NOMO-1 treated with dmso at 0.1 percent for 144 hours (cell line): ENCODE results near the gene TTR.

Experiments used
- DNase-seq: peaks from one replicate; lab custom pipeline; 2025; ENCODE audit not compliant: unreplicated experiment; lab: John Stamatoyannopoulos, UW

The TTR gene

DNA sequence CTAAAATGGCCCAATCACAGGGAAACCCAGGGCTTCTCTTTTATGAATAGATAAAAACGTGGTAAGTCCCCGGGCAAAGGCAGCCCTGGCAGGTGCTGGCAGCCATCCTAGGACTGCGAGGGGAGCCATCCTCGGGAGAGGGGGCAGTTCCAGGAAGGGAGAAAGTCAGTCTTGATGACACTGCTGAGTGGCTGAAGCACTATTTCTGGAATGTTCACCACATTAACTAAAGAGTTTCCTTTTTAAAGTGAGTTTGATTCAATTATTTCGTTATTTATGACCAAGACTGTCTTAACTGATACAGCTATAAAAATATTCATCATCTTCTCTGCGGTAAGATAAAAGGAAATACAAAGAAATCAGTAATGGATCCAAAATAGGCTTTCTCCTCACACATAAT is 20.4 kb downstream of the TTR start:
- DNase-seq = no peak

DNA sequence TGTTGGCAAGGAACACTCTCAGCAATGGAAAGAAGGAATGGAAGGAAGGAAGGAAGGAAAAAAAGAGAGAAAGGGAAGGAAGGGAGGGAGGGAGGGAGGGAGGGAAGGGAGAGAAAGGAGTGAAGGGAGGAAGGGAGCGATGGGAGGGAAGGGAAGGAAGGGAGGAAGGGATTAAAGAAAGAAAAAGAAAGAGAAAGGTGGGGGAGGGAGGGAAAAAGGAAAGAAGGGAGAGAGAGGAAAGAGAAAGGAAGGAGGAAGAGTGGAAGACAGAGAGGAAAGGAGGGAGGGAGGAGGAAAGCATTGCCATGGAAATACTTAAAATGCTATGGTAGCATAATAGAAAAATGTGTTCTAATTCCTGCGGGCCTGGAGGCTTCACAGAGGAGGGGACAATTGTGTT is 22.4 kb downstream of the TTR start:
- no peak for DNase-seq

GRCh38 chr18:31616586-31616985 is 24.9 kb downstream of the TTR start:
- no peak for DNase-seq

DNA sequence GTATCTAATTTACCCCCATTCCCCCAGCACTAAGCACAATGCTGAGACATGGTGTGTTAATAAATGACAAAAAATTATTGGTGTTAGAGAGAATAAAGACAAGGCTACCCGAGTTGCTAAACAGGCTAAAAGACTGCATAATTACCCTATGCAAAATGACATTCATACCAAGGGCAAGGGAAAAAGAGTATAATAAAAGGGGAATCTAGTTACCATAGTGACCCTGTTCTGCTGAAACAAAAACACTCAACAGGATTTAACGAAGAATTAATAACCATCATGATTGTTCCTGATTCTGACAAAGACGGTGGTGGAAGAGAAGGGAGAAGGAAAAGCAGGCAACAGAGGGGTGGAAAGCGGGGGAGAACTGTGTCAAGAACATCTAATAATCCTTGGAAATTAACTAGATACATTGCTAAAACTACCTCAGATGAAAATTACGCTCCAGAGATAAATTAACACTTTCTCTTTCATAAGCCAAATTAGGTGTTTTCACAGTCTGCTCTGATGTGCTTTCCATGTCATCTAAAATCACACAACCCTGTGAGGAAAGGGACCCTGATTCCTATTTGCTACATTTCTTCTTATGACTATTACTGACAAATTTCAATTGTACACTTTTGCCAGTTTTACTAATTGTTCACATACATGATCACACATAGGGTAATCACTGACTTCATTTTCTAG is 25.5 kb downstream of the TTR start:
- DNase-seq = no peak

DNA sequence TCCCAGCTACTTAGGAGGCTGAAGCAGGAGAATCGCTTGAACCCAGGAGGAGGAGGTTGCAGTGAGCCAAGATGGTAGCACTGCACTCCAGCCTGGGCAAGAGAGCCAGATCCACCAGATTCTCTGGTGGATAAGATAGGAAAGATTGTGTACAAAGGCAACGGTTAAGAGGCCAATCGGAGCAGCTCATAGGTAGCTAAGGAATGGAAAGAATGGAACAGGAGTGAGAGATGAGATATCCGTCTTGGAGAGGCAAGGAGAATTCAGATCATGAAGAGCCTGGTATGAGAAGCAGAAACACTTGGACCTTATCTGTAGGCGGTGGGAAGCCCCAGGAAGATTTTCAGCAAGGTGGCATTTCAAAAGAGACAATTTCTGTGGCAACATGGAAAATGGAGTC is 27.1 kb downstream of the TTR start:
- DNase-seq = no peak

GRCh38 chr18:31619291-31619690 is 27.6 kb downstream of the TTR start:
- no peak for DNase-seq

DNA sequence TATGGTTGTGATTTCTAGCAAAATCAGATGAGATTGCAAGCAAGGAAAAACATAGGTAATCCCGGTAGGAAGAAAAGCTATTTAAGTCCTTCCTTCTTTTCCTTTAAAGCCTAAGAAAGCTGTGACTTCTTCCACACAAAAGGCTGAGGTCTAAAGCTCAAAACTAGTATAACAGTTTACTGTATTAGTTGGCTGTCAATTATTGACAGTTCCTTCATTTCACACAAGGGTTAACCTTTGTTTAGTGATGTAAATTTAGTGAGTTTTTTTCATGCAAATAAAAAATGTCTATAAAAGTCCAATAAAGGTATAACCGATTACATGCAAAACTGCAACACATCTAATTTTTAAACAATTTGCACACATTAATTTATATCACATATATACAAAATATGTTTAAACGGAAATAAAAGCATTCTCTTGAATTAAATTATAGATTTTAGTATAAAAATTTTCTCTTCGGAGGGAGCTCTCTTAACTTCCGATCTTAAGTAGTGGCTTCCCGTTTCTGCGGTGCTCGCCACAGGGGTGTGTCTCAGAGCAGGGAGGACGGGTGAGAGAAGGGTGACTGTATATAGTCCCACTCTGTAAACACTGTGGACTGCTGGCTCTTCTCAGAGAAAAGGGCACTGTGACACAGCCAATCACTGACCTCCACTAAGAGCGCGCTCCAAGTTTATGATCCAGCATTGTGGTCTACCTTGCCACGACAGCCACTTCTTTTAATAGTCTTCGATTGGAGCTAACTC is 33.4 kb downstream of the TTR start:
- no peak for DNase-seq

GRCh38 chr18:31626409-31626808 is 34.7 kb downstream of the TTR start:
- no peak for DNase-seq

GRCh38 chr18:31630549-31630948 is 38.9 kb downstream of the TTR start:
- no peak for DNase-seq

- DNase-seq = no peak
Observed at GRCh38 chr18:31631526-31631925, 39.8 kb downstream of the TTR start.

- DNase-seq = no peak
Observed at GRCh38 chr18:31632356-31632755, 40.7 kb downstream of the TTR start.

DNA sequence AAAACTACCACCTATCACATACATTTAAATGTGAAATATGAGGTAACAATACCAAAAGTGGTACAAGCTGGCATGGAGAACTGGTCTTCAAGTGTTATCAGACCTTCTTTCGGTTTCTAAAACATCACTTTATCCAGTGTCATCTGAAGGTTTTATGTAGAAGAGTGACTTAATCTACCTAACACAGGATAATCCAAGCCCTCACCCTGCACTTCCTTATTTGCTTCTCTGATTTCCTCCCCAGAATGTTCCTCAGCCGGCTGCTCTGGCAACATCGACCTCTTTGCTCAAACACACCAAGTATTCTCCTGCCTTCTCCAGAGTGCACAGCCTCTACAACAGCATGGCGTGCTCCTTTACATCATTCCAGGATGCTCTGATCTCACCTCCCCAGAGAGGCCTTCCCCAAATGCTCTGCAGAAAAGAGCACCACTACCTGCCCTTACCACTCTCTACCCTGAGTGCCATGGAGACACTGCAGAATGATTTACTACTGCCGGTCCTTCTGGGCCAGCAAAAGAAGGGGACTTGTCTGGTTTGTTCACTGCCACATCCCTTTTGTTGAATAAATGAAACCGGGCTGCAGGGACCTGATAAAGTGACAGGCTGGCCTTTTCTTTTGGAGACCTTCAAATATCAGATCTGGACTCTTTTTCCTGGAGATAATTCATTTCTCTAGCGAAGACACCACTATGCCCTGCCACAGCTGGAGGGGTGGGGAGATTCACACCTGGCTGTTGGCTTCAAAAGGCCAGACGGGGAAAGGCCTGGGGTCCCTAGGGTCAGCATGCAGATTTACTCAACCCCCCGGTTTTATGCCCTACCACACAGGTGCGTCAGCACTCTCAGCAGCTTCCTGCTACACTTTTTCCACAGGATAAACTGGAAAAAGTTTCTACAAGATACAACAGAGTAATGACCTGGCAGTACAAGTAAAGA is 42.0 kb downstream of the TTR start:
- no peak for DNase-seq

- DNase-seq = no peak
Observed at GRCh38 chr18:31634331-31634713, 42.6 kb downstream of the TTR start.

DNA sequence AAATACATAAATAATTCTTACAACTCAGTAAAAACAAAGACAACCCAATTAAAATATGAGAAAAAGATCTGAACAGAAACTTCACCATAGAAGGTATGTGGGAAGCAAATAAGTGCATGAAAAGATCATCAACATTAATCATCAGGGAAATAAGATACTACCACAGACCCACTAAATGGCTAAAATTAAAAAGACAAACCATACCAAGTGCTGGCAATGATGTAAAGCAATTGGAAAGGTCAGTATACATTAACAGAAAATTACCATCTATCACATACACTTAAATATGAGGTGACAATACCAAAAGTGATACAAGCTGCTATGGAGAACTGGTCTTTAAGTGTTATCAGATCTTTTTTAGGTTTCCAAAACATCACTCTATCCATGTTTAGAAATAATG is 44.7 kb downstream of the TTR start:
- no peak for DNase-seq

GRCh38 chr18:31637445-31637844 is 45.8 kb downstream of the TTR start:
- no peak for DNase-seq

DNA sequence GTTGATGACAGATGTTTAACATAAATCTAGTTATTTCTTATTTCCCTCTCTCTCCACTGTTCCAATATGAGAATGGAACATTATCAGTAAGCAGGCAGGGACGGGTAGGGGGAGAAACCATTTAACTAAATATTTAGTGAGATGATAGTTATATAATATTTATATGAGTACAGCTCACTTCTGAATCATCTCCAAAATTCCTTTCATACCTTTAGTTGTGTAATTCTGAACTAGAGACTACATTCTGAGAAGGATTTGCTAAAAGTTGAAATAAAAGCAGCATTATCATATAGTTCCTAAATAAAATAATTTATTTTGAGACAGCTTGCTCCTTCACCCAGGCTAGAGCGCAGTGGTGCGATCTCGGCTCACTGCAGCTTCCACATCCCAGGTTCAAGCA is 51.3 kb downstream of the TTR start:
- no peak for DNase-seq

DNA sequence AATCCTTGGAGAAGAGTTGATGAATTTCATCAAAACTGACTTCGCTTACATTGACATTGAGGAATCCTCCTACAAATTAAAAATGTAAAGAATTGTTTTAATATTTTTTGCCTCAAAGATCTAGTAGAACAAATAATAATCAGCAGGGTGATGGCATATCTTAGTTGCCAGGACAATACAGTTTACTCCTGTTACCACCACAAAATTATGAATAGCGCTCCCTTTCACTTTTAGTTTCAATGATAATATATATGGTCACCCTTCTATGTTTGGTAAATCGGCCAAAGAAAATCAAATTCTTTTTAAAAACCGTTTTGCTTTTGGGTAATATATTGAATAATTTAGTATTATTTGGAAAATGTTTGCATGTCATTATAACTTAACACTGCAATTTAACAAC is 53.7 kb downstream of the TTR start:
- no peak for DNase-seq

- DNase-seq = no peak
Observed at GRCh38 chr18:31646332-31647126, 54.9 kb downstream of the TTR start.

- DNase-seq = no peak
Observed at GRCh38 chr18:31647127-31647753, 55.6 kb downstream of the TTR start.
